ENCODE data around the gene CCND1. TPM values are rescaled to one million over a fixed set of nuclear protein-coding genes. Genes with fewer than 3 reads are reported as not detected.

CCND1 gene
- total RNA-seq, 1 donor from 2014 or later, result 533 TPM

DNA sequence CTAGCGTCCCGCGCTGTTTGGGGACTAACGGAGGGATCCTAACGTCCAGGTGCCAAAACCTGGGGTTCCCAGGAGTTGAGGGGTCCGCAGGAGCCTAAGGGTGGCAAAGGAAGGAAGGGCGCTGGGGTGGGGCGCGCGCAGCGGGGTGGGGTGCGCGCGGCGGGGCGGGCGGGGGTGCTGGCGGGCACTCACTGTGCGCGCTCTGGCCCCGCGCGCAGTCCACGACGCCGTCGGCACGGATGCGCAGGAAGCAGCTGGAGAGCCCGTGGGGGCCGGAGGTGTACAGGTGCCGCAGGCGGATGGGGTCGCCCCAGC, 62.5 kb downstream of the CCND1 start:
- TF ChIP-seq, protein P1, sequence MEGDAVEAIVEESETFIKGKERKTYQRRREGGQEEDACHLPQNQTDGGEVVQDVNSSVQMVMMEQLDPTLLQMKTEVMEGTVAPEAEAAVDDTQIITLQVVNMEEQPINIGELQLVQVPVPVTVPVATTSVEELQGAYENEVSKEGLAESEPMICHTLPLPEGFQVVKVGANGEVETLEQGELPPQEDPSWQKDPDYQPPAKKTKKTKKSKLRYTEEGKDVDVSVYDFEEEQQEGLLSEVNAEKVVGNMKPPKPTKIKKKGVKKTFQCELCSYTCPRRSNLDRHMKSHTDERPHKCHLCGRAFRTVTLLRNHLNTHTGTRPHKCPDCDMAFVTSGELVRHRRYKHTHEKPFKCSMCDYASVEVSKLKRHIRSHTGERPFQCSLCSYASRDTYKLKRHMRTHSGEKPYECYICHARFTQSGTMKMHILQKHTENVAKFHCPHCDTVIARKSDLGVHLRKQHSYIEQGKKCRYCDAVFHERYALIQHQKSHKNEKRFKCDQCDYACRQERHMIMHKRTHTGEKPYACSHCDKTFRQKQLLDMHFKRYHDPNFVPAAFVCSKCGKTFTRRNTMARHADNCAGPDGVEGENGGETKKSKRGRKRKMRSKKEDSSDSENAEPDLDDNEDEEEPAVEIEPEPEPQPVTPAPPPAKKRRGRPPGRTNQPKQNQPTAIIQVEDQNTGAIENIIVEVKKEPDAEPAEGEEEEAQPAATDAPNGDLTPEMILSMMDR (conservative IDR thresholded peaks at IDR 0.05; ENCODE audit: low read depth, low read length), result no peak
- no peak overlapping the region for H3K4me3 ChIP-seq (ENCODE audit: low read depth, low read length)
- DNase-seq (ENCODE audit: low read depth), result no peak

Other genes starting within 250 kb of the CCND1 start
- not detected in 2 replicates for gene LINC01488, start 159.5 kb upstream of the CCND1 start, total RNA-seq
- gene LTO1, start 34.2 kb downstream of the CCND1 start, total RNA-seq, result 15.9 and 17.3 TPM in 2 replicates
- not detected in 2 replicates for gene FGF19, start 62.9 kb downstream of the CCND1 start, total RNA-seq
- gene FGF4, start 134.2 kb downstream of the CCND1 start, total RNA-seq, result not detected in 2 replicates
- gene FGF3, start 178.3 kb downstream of the CCND1 start, total RNA-seq, result not detected in 2 replicates

Data from epithelial cell of proximal tubule (primary cell).